Loucy (cell line): ENCODE data around the gene TMTC2.

Experiments used
- CTCF ChIP-seq: fragments of 200-600 bp; sonication (generic); conservative IDR thresholded peaks from 2 replicates; pipeline ENCODE4 v1.5.1; 2014; ENCODE audit warnings: mild to moderate bottlenecking, antibody characterized with exemption, low read length
- EZH2phosphoT487 ChIP-seq: fragments of 200-600 bp; IDR thresholded peaks from 2 replicates; pipeline ENCODE4 v1.6.1; 2018; ENCODE audit warnings: antibody characterized with exemption, mild to moderate bottlenecking, moderate library complexity, borderline replicate concordance

GRCh38 chr12:82714427-82714826 lies 27.7 kb downstream of the TMTC2 start:
- no peak for TF ChIP-seq CTCF
- TF ChIP-seq EZH2phosphoT487, result no peak
